ENCODE results near the gene ZSCAN26.

Gene ZSCAN26

GRCh38 chr6:28266962-28267694 is at the start of gene ZSCAN26:
TSS of gene ZSCAN26 (plus strand) at chr6:28267143. CDS start at chr6:28271920, 4,777 bp downstream.
- peak; percentile 91 for DNase-seq

DNA sequence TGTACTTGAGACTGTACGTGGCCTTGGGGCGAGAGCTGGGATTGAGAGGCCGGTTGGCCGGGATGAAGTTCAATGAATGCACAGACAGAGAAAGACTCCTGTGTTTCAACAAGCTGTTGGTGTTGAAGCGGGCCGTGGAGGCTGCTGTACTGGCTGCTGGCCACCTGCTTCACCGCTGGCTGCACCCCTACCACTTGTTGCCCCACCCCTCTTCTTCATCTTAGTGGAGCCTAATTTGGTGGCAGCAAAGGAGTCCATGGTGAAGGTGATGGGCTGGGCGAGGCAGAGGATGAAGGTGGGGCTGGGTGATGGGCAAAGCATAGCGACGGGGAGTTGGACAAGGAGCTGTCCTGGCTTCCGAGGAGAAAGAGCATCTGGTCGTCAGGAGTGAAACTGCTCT is 49.1 kb upstream of the ZSCAN26 start:
- DNase-seq: no peak

- DNase-seq: no peak
Observed at GRCh38 chr6:28218312-28219248, 48.4 kb upstream of the ZSCAN26 start.

- no peak for DNase-seq
Observed at GRCh38 chr6:28220257-28221133, 46.4 kb upstream of the ZSCAN26 start.

DNA sequence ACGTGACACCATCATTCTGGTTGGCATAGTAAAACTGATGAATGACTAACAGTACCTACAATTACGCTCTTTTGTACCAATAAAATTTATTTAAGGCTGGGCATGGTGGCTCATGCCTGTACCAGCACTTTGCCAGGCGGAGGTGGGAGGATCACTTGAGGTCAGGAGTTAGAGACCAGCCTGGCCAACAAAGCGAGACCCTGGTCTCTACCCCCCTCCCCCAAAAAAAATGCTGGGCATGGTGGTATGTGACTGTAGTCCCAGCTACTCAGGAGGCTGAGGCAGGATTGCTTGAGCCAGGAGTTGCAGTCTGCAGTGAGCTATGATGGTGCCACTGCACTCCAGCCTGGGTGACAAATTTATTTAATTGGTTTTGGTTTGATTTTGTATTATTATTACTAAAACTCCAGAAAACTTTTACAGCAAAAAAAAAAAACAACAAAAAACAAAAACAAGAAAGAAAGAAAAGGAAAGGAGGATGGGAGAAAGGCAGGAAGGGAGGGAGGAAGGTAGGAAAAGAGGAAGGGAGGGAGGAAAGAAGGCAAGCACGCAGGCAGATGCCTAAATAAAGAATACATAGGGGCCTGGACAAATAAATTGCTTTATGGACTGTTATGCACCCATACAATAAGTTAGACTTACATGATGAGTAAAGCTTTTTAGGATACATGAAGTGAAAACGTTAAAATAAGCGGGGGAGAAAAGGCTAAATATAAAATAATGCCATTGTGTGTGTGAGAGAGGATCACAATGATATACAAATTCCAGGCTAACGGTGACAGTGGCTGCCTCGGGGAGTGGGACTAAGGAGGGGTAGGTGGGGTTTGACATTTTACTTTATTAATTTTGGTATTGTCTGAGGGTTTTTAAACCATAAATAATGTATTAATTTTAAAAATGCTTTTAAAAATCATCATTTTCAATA is 42.5 kb upstream of the ZSCAN26 start:
- DNase-seq: no peak

DNA sequence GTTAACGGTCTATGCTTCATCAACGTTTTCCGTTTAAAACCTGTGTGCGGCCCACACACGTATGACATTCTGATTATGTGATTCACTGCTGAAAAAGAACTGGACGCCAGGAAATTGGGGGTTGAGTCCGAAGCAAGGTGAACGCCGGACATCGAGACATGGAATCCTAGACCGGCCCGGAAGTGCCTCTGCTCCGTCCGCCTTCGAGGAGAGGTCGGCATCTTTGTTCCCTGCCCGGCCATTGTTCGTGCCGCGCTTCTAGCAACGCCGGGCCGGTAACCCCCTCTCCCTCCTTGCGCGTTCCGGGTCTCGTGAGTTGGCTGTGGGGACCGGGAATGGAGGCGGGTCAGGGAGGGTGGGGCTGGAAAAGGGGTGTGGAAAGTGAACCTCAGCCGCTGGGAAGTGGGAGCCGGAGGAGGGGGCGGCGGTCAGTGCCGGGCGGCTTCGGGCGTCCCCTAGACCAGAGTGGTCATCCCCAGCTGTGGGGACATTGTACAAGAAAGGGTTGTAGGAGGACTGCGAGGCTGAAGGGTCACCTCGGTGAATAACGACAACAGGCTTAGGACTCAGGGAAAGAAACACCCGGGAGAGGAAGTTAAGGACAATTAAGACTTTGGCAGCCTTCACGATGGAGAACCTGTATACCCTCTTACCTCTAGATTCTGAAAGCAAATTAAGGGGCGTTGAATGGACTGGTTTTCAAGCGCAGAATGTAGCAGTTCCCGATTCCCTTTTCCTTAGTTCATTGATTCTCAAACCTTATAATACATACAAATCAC is 41.7 kb upstream of the ZSCAN26 start, which contains the start of gene ZSCAN9:
ZSCAN9 (plus strand) TSS at position 220 of the 779 bp plus-strand sequence. CDS start 1,810 bp downstream, outside the sequence.
- DNase-seq: peak; percentile 40

- no peak for DNase-seq
Observed at GRCh38 chr6:28226460-28226859, 40.5 kb upstream of the ZSCAN26 start.

- no peak for DNase-seq
Observed at GRCh38 chr6:28232785-28233184, 34.2 kb upstream of the ZSCAN26 start.

- no peak for DNase-seq
Observed at GRCh38 chr6:28235912-28236452, 31.0 kb upstream of the ZSCAN26 start.

DNA sequence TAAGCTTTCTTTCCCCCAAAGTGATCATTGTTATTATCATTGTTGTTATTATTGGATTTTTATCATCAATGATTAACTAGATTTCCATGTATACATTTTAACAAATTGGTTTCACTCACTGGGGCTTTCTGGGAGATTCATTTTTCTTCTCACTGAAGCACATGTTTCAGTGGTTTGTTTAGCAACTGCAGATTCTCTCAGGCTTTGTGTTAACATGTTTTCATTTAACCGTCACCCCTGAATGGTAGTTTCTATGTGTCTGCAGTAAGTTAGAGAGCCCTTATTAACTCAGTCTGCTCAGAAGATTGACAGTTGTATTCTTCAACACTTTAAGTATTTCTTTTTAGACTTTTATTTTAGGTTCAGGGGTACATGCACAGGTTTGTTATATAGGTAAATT is 27.3 kb upstream of the ZSCAN26 start:
- DNase-seq: no peak

GRCh38 chr6:28240471-28240870 is 26.5 kb upstream of the ZSCAN26 start:
- DNase-seq: no peak

GRCh38 chr6:28243946-28244345 is 23.0 kb upstream of the ZSCAN26 start:
- no peak for DNase-seq

GRCh38 chr6:28245206-28245941 is 21.6 kb upstream of the ZSCAN26 start:
- no peak for DNase-seq

DNA sequence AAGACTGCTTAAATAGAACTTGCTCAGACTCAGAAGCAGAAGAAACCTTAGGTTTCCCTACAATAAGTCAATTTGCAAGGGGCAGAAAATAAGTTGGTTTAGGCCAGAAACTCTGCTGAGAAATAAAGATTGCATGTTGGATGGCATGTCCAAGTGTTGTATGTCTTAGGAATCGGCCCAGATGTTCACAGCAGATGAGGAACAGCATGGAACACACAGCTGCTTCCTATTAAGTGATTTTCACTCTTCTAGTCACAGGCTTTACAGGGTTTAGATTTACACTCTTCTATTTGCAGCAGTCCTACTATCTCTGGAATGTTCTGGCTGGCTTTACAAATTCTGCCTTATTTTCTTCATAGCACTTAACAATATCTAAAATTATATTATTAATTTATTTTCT is 18.0 kb upstream of the ZSCAN26 start:
- no peak for DNase-seq

GRCh38 chr6:28250747-28251146 is 16.2 kb upstream of the ZSCAN26 start:
- DNase-seq: no peak

GRCh38 chr6:28251661-28252008 is 15.3 kb upstream of the ZSCAN26 start:
- DNase-seq: no peak

DNA sequence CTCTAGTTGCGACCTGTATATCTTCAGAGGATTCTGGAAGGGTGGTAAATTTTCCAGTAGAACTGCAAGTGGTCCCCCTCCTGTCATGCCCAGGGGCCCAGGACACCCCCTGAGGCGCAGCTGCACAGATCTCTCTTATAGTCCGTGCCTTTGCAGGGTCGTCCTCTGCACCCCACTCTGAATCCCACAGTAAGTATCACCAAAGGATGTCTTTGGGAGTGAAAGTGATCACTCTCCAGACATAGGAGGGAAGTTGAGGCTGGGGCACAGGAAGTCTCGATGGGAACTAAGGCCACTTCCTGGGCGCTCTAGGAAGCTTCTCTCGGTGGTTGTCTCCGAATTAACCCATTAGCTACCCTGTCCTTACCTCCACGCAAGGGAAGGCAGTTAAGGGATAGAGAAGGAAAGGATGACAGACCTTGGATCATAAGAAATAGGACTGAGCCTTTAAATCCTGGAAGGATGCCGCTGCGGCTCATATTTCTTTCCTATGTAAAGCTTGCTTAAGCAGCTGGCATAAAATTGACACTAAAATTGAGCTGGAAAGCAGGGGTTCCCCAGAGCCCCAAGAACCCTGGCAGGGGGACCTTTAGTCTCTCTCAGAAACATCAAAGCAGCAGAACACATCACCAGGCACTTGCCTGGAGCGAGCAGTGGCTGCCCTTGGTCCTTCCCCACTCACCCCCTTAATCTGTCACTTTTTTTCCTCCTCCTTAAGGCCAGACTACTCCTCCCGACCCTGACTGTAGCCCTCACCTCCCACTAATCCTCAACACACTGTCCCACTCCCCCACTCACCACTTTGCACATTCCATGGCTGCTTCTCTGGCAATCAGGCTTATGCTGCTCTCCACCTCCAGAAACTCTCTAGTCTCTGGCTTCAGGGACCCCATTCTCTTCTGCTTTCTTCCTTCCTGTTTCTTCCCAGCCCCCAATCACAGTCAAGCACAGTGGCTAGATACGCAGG is 14.7 kb upstream of the ZSCAN26 start, which contains the start of gene ZKSCAN4:
ZKSCAN4 (minus strand) TSS at position 261 of the 967 bp plus-strand sequence. CDS start 289 bp downstream, outside the sequence.
- peak; percentile 71 for DNase-seq

GRCh38 chr6:28254121-28254519 is 12.8 kb upstream of the ZSCAN26 start:
- no peak for DNase-seq

Data from activated T-cell treated with anti-CD3 and anti-CD28 coated beads, Interleukin-2, amount 50 U/mL, for 1 hour (primary cell).